C4-2B (cell line): Measurements from ENCODE around the gene COG8.

Experiments
- CTCF ChIP-seq: fragments of 450-650 bp; conservative IDR thresholded peaks from 2 replicates; pipeline ENCODE4 v1.5.1; 2017; ENCODE audit warnings: mild to moderate bottlenecking
- ZFX ChIP-seq: fragments of 450-650 bp; IDR thresholded peaks from 2 replicates; pipeline ENCODE4 v1.6.1; 2017

- TF ChIP-seq CTCF: no peak
- no peak for TF ChIP-seq ZFX
Observed at GRCh38 chr16:69340095-69340644, 806 bp upstream of the COG8 start.
